GM08714 (cell line): Measurements from ENCODE around the gene RPP25L.

Experiments used
- H3K4me3 ChIP-seq: fragments of 200-500 bp; sonication (Bioruptor generic); 2 replicates; pipeline ENCODE4 v1.5.1; 2014; ENCODE audit warnings: mild to moderate bottlenecking, low read length, inconsistent platforms
- ZNF274 ChIP-seq: IDR thresholded peaks from 2 replicates; pipeline ENCODE4 v1.6.1; 2012; ENCODE audit warnings: mild to moderate bottlenecking, low read depth, low read length

RPP25L gene

DNA sequence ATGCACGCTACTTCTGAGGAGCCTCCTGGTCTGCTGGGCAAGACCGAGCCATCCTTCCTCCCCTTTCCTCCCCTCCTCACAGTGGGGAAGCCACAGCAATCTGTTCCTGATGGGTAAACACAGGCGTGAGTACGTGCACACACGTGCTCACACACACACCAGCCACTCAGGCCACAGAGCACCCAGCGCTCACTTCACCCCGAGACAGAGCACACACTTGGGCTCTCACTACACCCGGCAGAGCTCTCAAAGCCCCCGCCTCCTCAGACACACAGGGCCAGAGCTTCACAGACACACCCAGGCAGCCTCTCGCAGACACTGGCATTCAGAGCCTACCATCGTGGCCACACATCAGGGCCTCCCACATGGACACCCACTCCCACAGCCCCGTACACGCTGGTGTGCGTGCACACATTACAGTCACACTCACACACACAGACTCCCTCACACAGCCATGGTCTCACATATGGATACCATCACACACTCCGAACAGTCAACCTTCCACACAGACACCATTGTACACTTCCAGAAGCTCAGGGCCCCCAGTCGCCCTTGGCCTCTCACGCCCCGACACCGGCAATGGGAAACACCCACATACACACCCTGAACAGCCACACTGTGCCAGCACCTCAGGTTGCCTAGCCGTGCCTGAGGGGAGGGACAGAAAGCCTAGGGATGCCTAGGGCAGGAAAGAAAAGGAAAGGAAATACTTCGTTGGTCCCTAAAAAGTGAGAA is 35.9 kb downstream of the RPP25L start:
- TF ChIP-seq ZNF274, result no peak
- H3K4me3 ChIP-seq, result no peak overlapping the region

DNA sequence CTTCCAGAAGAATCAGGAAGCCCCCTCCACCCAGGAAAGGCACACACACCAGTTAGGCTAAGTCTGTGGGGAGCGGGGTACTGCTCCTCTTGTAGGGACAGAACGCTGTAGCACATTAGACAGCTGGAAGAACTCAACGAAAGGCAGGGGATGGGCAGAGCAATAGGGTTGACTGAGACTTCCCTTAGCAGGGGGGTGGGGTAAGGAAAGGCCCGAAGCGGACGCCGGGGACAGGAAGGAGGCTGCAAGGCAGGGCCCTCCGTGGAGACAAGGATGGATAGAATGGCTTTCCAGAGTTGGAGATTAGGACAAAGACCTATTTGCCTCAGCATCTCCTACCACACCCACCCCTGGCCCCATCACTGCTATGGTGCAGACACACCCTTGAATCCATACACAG is 36.7 kb downstream of the RPP25L start:
- H3K4me3 ChIP-seq, result no peak overlapping the region
- TF ChIP-seq ZNF274, result no peak

DNA sequence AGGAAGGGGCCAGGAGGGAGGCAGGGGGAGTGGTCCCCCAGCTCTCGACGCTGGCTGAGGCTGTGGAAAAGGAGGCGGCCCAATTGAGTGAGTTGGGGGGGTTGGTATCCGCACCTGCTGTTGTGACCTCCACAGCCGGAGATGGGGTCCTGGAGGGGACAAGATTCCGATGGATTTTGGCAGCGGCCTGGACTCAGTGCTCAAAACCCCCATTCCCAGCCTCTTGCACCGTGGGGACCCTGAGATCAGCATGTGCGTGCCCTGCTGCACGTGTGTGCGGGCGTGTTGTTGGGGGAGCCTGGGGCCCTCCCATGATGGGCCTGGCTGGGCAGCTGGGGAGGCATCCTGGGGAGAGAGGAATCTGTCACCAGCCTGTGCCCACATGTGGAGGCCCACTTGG is 37.3 kb downstream of the RPP25L start:
- TF ChIP-seq ZNF274, result no peak
- no peak overlapping the region for H3K4me3 ChIP-seq

DNA sequence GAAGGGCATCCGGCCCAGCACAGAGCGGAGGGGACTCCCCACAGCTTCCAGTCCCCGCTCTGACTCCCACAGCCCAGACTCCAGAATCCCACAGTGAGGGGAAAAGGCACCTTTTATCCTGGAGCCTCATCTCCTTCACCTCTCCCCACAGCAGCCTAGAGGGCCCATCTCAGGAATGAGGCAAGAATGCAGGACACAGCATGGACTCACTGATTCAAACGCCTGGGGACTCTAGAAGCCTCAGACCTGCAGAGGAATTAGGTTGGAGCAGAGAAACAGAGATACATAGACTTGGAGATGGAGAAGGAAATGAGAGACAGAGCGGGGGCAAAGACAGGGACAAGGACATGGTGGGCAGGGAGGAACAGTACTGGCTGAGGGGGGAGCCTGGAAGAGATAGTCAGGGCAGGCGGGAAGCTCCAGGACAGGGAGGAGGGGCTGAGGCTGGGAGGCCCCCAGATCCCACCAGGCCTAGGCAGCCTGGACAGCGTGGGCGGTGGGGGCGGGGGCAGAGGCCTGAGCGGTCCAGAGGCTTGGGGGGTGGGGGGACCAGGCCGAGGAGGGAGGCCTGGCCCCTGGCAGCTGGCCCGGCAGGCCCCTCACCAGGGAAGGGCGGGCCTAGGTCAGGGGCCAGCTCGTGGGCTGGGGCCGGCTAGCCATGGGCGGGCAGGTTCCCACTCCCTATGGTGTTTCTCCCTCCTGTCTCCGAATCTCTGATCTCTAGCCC is 38.1 kb downstream of the RPP25L start:
- no peak for TF ChIP-seq ZNF274
- H3K4me3 ChIP-seq, result no peak overlapping the region

DNA sequence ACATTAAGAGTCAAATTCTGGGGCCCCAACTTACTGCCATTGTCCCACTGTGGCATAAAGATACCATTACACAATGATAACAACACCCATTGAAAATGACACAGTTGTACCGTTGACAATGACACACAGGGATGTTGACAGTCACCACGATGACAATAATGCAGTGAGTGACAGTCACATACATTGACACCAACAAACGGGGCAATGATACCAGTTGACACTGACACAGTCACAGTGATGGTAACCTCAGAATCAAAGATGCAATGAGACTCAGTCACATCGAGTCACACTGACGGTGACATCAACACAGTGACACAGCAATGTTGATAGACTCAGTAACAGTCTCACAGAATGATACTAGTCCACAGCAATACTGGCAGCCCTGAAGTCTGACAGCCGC is 39.3 kb downstream of the RPP25L start:
- H3K4me3 ChIP-seq, result no peak overlapping the region
- TF ChIP-seq ZNF274, result no peak

DNA sequence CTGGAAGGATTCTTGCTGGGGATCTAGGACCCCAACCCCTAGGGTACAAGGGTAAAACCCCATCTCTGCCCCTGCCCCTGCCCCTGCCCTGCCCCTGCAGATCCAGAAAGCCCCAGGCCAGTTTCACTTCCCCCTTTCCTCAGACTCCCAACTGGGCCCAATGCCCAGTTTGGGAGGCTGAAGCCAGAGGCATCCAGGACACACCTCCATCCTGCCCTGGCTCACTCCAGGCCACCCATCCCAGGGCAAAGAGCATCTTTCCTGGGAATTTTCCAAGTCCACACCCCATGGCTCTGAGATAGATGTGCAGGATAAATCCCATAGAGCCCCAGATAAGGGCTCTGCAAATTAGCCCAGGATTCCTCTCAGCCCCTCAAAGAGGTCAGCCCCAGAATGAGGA is 39.8 kb downstream of the RPP25L start:
- no peak overlapping the region for H3K4me3 ChIP-seq
- TF ChIP-seq ZNF274, result no peak

DNA sequence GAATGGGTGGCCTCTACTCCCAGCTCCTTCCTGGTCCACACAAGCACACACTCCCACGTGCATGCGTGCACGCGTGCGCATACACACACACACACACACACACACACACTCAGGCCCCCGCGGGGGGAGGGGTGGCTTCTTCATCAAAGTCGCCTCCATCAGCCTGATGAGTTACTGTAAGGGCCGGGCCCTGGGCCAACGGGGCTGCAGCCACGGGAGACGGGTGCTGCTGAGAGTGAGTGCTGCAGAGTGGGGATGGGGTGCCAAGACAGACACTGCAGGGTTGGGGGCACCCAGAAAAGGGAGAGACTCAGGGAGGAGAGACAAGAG is 40.5 kb downstream of the RPP25L start:
- no peak overlapping the region for H3K4me3 ChIP-seq
- TF ChIP-seq ZNF274, result no peak

DNA sequence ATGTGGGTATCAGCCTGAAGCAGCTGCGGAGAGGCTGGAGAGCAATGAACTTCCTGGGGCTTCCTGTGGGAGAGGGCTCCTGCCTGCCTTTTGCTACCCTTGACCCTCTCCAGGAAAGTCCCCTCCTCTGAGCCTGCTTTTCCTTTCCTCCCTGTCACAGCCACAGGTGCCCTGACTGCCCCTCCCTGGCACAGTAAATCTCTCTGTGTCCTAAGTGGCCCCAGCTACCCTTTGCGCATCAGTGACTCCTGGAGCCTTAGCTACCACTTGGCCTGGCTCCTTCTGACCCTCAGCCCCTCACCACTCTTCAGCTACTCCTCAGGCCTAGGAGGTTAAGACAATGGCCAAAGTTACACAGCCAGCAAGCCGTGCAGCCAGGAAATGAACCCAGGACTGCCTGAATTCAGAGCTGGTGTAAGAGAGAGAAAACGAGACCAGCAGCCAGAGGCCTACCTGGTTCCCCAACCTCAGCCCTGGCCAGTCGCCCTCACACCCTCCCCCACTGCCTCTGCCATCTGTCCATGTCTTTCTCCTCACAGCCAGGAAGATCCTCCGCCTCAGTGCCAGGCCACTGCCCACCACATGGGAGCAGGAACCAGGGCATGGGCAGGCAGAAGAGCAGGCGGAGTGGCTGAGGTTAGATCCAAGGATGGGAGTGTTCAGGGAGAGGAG is 41.0 kb downstream of the RPP25L start:
- no peak for TF ChIP-seq ZNF274

DNA sequence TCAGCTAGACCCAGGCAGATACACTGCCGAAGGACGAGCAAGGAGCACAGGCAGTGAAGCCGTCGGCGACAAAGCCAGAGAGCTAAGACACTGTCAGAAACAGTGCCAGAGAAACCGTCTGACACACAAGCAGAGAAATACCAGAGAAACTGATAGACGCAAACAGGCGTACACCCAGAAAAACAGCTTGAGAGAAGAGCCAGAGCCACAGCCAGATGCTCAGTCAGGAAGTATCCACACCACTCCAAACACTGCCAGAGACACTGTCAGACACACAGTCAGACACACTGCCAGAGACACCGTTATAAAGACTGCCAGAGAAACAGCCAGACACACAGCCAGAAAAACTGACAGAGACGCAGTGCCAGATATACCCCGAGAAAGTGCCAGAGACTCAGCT is 41.5 kb downstream of the RPP25L start:
- H3K4me3 ChIP-seq, result no peak overlapping the region
- TF ChIP-seq ZNF274, result no peak

More for the DNA sequence above, 41.0 kb downstream of the RPP25L start:
- H3K4me3 ChIP-seq, result no peak overlapping the region

DNA sequence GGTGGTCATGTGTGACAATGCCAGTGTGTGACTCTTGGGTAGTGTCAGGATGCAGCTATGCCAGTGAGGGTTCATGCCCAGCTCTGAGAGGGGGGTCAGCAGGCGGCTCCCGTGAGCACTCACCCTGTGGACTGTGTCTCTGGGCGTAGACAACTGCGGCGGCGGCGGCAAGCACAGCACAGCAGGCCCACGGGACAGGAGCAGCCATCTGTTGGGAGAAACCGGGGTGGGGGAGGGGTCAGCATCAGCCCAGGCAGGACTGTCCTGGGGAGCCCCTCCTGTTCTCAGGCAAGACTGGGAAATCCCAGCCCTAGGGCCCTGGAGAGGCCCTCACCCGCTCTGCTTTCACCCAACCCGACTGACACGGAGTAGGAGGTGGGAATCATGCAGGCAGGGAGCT is 43.1 kb downstream of the RPP25L start:
- H3K4me3 ChIP-seq, result no peak overlapping the region
- TF ChIP-seq ZNF274, result no peak

DNA sequence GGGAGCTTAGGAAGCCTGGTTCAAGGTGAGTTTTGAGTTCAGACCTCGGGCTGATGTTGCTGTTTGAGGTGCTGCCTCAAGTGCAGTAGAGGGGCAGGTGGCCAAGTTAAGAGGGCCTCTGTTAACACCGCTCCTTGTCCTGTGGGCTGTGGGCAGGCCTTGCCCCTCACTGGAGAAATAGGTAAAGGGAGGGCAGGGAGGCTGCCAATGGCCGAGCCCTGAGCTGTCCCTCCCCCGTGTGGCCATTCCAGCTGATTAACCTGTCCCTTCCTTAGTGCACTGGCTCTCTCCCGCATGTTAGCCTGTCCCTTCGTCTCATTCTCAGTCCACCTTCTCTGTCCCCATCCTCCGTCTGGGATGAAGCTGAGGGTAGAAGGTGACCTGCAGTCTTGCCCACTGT is 43.8 kb downstream of the RPP25L start:
- TF ChIP-seq ZNF274, result no peak
- H3K4me3 ChIP-seq, result no peak overlapping the region

DNA sequence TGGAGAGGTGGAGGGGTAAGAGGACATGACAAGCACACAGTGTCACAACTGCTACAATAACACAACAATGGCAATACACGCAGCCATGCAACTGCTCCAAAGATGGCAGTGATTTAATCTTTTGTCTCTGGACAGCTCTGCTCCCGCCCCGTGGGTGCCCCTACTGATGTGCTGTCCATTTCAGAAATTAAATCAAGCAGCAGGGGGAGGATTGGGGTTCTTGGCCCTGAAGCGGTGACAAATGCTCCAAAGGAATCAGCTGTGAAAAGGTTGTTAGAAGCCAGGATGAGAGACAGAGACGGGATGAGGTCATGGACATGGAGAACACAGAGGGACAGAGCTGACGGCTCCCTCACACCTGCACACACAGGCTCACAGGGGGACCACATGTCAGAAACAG is 44.9 kb downstream of the RPP25L start:
- H3K4me3 ChIP-seq, result no peak overlapping the region
- TF ChIP-seq ZNF274, result no peak

DNA sequence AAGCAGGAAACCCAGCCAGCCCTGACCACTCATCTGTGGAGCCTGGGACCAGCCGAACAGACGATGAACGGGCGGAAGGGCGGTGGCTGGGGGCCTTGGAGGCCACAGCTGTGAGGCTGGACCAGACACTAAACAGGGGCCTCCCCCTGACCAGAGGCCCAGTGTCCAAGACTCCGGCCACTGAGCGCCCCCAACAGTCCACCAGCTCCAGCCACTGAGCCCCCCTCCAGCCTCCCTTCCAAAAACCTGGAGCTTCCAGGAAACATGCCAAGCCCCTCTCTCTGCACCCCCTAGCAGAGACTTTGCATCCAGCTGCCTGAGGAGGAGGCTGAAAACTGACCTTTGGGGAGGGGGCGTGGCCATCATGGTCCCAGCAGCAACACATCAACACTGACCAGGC is 45.6 kb downstream of the RPP25L start:
- no peak for TF ChIP-seq ZNF274
- H3K4me3 ChIP-seq, result no peak overlapping the region

DNA sequence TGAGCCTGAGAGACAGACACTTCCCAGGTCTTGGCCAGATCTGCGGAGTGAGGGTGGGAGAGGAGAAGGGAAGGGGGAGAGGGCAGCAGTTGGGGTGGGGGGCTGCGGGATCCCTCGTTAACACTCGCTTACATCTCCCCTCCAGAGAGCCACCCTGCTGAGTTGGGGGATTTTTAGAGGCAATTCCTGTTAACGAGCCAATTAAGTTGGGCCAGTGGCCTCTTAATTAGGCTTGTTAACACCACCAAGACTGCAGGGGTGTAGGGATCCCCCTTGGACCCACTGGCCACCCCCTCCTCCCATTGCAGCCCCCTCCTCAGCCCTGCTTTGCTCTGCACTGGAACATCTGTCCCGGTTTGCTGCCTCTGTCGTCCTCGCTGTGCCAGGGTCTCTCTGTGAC is 46.0 kb downstream of the RPP25L start:
- no peak overlapping the region for H3K4me3 ChIP-seq
- no peak for TF ChIP-seq ZNF274

DNA sequence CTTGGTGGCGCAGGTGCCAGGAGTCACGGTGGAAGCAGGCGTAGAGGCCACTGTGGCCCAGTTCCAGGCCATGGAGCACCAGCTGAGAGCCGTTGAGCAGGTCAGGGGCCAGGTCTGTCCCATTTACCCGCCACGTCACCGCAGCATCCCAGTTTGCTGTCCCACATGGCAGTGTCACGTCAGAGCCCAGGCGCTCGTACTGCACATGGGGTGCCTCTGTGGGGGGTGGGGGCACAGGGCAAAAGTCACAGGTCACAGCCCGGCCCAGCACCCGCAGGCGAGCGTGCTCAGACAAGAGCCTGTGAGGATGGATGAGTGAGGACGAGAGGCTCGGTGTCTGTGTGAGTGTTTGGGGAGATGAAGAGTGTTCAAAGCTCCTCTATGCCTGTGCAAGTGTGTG is 47.3 kb downstream of the RPP25L start:
- H3K4me3 ChIP-seq, result no peak overlapping the region
- no peak for TF ChIP-seq ZNF274

DNA sequence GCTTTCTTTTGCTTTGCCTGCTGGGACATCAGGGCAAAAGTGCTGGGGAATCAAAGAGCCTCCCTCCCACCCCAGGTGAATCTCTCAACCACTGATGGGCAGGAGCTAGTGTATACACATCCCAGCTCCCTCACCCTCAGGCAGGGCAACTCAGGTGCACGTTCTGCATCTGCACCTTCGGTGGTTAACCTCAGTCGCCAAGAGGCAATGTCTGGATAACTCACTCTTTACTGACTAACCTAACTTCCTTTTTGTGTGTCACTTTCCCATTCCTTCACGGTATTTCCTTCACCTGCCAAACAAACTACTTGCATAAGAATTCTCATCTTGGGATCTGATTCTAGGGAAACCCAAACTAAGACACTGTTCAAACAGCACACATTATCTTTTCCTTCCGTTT is 48.6 kb downstream of the RPP25L start:
- no peak for TF ChIP-seq ZNF274
- H3K4me3 ChIP-seq, result no peak overlapping the region
